HG02943 (cell line): ENCODE data around the gene MTA3.

Experiments
- ATAC-seq: cut with Tn5 transposase; IDR thresholded peaks from one replicate; pipeline ENCODE4 v1.9.1; 2021; ENCODE audit warnings: mild to moderate bottlenecking, low read depth, moderate library complexity; ENCODE audit not compliant: unreplicated experiment

MTA3 gene

DNA sequence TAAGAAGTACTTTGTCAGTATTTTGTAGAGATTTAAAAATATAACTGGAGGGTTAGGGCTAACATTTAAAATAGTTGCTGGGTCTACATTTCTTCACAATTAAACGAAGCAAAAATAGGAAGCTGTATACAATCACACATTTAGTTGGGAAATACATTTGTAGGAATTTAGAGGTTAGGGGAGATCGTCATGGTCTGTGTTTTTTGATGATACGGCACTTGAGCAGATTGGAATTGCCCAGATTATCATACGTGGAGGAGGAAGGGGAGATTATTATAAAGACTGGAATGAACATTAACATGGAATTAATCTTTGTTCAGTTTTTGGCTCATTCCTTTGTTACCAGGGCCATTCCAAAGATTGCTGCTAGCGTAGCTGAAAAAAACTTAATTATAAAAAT lies 84.6 kb downstream of the MTA3 start:
- no peak for ATAC-seq

DNA sequence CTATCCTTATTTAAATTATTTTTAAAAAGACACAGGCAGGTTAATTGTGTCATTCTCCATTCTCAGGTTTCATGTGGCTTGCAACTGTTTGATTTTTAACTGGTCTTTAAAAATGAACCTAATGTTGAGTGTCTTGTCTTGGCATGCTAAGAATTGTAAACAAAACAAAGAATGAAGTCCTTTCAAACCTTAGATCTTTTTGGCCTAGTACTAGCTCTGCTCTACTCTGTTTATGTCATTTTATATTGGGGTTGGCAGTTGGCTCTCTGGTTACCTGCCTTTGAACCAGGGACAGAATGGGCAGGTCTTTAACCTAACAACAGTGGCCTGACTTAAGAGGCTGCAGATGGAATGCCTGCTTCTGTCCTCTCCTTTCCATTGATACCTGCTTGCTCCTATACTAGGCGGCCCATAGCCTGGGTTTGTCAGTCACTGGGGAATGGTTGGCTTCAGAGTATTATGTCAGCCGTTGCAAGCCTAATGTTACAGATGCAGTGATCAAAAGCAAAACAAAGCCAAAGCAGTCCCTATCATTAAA lies 85.5 kb downstream of the MTA3 start:
- ATAC-seq: no peak

DNA sequence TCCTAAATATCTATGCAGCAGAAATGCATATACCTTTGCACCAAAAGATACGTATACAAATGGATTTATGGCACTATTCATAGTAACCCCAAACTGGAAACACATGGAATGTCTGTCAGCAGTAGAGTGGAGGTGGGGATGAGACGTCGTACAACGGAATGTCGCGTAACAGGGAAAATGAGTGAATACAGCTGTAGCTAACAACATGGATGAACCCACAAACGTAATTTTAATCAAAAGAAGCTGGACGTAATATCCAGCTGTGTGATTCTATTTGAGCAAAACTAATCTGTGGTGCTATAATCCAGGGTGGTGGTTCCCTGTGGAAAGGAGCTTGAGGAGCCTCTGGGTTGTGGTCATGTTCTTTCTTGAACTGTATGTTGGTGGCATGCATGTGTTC lies 89.9 kb downstream of the MTA3 start:
- ATAC-seq: no peak

DNA sequence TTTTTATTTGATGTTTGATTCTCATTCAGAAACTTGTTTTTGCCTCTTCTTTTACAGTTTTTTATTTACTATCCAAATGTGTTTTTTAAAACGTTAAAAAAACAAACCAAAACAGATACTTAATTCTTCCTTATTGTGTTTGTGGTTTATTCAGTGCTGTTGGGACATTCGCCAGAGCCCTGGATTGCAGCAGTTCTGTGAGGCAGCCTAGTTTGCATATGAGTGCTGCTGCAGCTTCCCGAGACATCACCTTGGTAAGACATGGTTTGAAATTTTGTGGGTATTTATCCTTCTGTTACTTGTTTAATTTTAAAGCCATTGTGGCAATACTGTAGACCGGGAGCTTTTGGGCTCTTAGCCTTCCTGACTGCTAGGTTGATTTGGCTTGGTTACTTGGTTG lies 91.2 kb downstream of the MTA3 start:
- ATAC-seq: no peak

DNA sequence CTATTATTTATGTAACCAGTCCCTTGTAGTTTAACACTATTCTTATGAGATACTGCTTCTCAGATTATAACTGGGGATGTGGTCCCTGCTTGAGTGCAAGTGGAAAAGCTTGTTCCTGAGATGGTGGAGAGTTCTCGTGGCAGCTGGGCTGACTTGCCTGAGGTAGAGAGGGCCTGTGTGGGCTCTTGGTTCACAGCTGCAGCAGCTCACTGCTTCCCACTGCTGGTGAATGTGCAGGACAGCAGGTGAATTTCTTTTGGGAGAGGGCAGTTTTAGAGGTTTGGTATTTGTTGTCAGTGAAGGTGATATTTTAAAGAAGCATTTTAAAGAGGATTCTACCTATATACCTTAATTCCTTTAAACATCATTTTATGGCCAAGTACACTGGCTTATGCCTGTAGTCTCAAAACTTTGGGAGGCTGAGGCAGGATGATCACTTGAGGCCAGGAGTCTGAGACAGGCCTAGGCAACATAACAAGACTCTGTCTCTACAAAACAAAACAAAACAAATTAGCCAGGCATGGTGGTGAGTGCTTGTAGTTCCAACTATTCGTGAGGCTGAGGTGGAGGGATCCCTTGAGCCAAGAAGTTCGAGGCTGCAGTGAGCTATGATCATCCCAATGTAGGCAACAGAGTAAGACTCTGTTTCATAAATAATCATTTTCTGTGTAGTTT lies 94.8 kb downstream of the MTA3 start:
- no peak for ATAC-seq

DNA sequence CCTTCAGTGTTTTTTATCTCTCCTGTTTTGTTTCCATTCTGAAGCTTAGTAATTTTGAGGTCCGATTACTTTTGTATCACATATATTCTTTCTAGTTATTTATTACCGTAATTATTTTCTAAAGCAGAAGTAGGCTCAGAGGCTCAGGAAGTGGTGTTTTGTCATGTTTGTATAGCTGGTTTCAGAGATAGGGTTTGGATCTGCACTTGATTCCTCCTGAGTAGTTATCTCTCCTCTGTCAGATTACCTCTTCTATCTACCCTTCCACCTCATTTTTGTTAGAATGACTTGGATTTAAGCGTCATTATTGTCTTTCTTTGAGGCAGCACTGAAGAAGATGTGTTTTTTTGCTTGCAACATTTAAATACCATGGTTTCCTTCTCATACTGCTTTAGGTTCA lies 95.4 kb downstream of the MTA3 start:
- no peak for ATAC-seq

DNA sequence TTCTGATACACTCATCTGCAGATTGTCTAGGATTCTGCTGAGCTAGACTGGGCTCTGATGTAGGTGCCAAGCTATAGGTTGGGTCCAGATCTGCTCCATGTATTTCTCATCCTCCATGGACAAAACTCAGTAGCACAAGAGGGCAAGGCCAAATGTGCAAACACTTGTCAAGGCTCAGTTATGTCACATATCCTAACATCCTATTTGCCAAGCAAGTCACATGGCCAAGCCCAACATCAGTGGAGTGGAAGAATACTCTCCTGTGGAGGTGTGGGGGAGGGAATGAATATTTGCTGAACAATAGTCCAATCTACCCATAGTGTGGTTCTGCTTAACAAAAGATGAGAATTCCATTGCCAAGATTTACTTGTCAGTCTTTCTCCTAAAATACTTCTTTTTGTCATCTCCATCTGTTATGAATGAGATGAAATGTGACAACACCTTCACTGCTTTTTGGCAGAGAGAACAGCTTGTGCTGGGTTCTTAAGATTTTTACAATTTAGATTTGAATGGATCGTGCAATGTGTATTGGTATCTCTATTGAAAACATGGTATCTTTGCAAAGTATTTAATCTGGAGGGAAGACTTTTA lies 105.7 kb downstream of the MTA3 start:
- no peak for ATAC-seq

DNA sequence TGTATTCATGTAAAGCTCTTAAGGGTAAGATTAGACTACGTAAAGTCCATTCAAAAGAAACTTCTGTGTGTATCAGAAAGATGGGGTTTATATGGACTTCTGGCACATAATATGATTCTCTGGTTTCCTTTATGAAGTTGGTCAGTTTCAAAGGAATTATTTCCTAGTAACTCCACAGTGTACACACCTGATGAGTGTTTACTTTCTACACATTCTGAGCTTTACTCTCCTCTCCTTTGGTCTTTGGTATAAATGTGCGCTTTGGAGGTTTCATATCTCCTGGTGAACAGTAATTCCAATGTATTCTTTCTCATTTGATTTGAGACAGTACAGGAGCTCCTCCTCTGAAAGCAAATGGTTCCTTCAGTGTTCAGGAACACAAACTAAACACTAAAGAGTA lies 107.4 kb downstream of the MTA3 start:
- no peak for ATAC-seq

DNA sequence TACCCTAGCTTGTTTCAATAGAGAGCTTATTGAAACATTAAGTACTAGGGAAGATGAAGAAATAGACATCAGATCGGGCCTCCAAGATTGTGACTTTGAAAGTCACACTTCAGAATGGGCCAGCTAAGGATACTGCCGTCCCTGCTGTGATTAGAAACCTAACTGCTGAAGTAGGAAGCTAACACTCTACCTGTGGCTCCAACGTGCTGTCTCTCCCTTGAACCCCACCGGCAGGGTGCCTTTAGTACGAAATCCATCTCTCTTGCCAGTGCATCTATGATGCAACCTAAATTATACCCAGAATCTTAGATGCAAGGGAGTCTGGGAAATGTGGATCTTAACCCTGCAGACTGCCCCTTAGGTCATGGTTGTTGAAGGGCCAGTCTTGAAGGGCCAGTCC lies 116.9 kb downstream of the MTA3 start:
- no peak for ATAC-seq

DNA sequence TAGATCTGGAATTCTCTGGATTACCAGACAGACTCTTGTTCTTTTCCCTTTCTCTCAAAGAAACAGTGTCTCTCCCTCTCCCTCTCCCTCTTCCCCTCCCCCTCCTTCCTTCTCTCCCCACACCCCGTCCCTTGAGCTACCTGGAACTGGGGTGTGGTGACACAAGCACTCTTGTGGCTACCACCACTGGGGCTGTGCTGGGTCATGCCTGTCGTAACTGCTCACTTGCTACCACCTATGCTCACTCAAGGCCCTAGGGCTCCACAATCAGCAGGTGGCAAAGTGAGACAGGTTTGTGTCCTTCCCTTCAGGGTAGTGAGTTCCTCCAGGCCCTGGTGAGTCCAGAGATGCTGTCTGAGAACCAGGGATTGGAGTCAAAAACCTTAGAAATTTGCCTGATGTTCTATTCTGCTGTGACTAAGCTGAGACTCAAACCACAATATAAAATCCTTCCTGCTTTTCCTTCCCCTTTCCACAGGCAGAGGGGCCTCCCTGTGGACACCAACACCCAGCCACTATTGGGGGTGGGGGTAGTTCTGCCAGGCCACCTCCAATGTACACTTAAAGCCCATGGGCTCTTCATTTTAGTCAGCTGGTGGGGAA lies 124.7 kb downstream of the MTA3 start:
- ATAC-seq: no peak

DNA sequence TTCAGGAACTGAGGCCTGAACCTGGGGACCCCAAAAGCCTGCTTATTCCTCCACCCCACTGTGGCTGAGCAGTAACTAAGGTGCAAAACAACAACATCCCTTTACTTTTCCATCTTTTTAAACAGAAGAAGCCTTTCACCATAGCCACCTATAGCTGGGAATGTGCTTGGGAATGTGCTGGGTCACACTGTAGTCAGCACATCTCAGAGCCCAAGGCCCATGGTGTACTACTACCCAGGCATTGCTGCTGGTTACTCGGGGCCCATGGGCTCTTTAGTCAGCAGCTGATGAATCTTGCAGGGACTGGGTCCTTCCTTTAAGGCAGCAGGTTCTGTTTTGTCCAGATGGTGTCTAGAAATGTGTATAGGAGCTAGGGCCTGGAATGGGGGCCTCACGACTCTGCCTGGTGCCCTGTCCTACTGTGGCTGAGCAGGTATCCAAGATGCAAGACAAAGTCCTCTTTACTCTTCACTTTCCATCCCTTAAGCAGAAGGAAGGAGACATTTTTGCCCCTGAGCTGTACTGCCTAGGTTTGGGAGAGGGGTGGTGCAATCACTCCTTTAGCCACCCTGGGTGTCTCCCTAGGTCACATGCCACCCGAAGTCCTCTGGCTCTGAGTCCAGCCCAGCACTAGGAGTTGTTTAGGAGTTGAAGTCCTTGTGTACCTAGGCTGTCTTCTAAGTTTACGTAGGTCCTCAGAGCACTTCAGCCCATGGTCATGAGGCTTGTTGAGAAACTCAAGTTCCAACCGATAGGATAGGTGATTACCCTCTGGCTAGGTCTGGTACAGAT lies 125.5 kb downstream of the MTA3 start:
- no peak for ATAC-seq

DNA sequence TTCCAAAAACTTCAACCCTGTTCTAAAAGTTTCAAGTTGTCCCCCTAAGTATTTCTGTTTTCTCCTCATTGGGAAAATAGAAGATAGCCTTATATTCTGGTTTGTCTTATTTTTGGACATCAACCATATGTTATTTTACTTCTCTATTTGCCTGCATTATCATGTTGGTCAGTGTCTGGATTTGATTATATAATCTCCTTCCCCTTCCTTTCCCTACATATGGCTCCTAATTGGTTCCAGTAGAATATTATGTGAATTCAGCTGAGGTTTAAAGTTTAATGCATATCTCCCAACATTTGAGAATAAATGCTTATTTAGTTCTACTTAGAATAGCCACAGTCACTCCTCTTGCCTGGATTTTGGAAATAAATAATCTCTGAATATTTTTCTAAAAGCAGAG lies 128.6 kb downstream of the MTA3 start:
- ATAC-seq: no peak

DNA sequence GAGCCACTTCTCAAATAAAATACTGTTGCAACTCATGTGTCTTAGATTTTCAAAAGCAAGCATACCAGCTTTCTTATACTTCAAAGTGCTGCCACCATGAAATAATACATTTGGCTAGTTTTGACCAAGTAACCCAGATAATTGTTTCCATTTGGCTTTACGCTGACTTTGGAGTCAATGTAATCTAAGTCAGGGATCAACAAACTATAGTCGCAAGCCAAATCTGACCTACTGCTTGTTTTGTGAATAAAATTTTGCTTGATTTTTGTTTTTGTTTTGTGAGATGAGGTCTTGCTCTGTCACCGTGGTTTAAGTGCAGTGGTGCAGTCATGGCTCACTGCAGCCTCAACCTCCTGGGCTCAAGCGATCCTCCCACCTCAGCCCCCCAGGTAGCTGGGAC lies 130.5 kb downstream of the MTA3 start:
- no peak for ATAC-seq

DNA sequence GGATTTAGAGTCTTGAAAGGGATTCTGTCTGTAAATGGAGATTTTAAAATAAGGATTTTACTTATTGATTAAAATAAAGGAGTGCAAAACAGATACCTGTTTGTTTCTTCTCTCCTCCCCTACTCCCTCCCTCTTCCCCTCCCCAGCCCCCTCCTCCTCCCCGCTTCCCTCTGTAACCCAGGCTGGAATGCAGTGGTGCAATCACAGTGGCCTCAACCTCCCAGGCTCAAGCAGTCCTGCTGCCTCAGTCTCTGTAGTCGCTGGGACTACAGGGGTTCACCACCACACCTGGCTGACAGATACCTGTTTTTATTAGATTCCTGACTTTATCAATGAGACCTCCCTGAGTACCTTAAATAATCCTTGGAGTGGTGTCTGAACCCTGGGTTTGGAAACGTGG lies 138.4 kb downstream of the MTA3 start:
- no peak for ATAC-seq

DNA sequence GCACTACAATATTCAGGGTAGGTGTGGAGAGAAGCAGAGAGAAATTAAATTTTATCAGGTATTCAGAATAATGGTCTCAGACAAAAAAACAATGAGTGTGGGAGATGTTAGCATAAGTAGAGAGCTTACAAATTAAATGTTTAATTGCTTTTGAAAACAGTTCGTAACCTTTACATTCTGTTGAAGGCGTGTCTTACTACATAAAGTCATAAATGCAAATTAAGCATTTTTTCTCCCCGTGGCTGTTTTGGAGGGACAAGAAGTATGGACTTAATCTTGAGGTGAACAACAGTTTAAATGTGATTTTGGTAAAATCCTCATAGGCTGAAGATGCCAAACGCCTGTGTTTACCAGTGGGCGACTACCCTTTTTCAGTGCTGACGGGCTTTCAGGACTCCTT lies 139.7 kb downstream of the MTA3 start:
- ATAC-seq: no peak

DNA sequence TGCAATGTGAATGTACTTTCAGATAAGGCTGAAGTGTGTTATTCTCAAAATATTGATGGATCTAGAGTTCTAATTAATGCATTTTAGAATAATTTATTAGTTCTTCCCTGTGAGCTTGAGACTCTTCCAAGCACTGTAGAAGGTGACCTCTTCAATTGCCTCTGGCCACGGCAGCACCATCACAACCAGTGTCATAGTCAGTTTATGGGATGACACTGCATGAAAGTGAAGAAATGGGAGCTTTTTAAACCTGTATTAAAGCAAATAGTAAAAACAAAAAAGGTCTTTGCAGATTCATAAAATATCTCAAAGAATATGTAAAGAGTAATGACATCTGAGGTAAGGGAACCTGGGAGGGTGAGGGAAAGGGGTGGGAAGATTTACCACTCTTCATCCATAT lies 143.5 kb downstream of the MTA3 start:
- no peak for ATAC-seq

DNA sequence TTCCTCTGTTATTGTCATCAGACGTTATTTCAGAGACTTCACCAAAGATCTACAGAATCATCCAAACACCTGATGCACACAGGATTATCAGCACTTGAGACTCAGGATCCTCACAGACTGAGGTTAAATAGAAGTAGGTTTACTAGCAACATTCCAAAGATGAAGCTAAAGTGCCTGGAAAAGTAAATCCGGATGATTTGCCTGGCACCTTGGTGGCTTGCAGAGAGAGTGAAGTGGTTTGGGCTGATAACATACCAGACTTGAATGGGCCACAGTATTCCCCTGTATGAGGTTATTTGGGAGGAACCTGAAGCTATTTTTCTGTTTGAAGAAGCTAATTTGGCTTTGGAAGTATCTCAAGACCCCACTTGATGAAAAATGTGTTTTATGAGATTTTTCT lies 144.5 kb downstream of the MTA3 start:
- no peak for ATAC-seq

DNA sequence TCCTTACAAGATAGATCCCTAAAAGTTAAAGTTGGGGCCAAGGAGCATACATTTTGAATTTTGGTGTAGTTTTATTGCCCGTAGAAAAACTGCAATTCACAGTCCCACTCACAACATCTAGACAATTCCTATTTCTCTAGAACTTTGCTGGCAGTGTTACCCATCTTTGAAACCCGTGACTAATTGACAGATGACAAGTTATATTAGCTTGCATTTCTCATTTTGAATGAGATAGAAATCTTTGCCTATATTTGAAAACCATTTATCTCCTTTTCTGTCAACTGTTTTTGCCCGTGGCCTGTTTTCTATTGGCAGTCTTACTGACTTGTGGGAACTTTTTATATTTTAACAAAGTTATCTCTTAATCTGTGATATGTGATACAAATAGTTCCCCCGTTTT lies 145.5 kb downstream of the MTA3 start:
- no peak for ATAC-seq

DNA sequence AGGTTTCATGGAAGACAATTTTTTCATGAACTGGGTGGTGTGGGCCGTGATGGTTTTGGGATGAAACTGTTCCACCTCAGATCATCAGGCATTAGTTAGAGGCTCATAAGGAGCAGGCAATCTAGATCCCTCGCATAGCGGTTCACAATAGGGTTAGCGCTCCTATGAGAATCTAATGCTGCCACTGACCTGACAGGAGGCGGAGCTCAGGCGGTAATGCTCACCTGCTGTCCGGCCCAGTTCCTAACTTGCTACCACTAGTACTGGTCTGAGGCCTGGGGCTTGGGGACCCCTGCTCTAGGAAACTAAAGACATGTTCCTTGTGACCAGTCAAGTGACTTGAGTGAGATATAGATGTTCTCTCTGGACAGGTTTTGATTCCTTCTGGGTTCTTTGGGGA lies 146.3 kb downstream of the MTA3 start:
- ATAC-seq: no peak

DNA sequence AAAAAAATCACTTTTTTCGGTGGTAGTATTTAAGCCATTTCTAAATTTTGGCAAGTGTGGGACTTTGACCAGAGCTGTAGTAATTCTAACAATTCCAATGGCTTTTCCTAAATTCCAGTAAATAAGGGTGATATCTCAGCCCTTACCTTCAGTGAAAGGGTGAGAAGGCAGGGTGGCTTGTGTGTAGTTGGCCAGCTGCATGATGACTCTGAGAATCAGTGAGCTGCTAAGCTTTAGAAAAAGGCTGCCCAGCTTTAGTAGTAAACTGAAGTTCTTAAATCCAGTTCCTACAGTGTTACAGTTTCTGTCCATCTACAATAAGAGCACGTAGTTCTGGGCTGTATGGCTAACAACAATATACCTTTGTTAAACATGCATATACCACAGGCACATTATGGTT lies 153.5 kb downstream of the MTA3 start:
- ATAC-seq: no peak
